Neuronal stem cell (in vitro differentiated cells): ENCODE measurements around the gene RPL37A.

Experiments used
- DNase-seq: peaks from one replicate; pipeline ENCODE4 v3.0.0-alpha.2; 2013; ENCODE audit warnings: low spot score
- H2AFZ ChIP-seq: one replicate; pipeline ENCODE4 v1.6.1; 2013; ENCODE audit warnings: mild to moderate bottlenecking, low read length, inconsistent platforms
- H2AK5ac ChIP-seq: 2 replicates; pipeline ENCODE4 v1.6.1; 2013; ENCODE audit warnings: low read depth, mild to moderate bottlenecking, inconsistent platforms, low read length, moderate library complexity, mixed read lengths
- H2BK120ac ChIP-seq: 2 replicates; pipeline ENCODE4 v1.6.1; 2013; ENCODE audit warnings: low read depth, mild to moderate bottlenecking, inconsistent platforms, low read length, moderate library complexity, mixed read lengths
- H2BK12ac ChIP-seq: one replicate; pipeline ENCODE4 v1.6.1; 2013; ENCODE audit warnings: low read length, inconsistent platforms
- H2BK15ac ChIP-seq: 2 replicates; pipeline ENCODE4 v1.6.1; 2013; ENCODE audit warnings: mild to moderate bottlenecking, low read length, inconsistent platforms, mixed read lengths
- H2BK5ac ChIP-seq: one replicate; pipeline ENCODE4 v1.6.1; 2013; ENCODE audit warnings: inconsistent platforms, mild to moderate bottlenecking, low read length, moderate library complexity
- H3K14ac ChIP-seq: one replicate; pipeline ENCODE4 v1.6.1; 2013; ENCODE audit warnings: low read length, inconsistent platforms
- H3K18ac ChIP-seq: 2 replicates; pipeline ENCODE4 v1.6.1; 2013; ENCODE audit warnings: low read length, inconsistent platforms
- H3K23ac ChIP-seq: 2 replicates; pipeline ENCODE4 v1.6.1; 2013; ENCODE audit warnings: low read depth, mild to moderate bottlenecking, mixed read lengths, low read length, inconsistent platforms; ENCODE audit not compliant: poor library complexity
- H3K27ac ChIP-seq: replicated peaks from 3 replicates; pipeline ENCODE4 v1.5.1; 2013; ENCODE audit warnings: low read length, inconsistent platforms
- H3K27me3 ChIP-seq, 3 experiments: 2 replicates each; pipeline ENCODE4 v1.6.1; 2013; ENCODE audit warnings: low read length in 3 of 3, mild to moderate bottlenecking in 2 of 3, inconsistent platforms in 1 of 3, low read depth in 1 of 3, mixed read lengths in 1 of 3, moderate library complexity in 1 of 3; ENCODE audit not compliant: control insufficient read depth in 3 of 3, insufficient read depth in 3 of 3
- H3K36me3 ChIP-seq, 2 donors: replicated peaks in 1 of 2; 2 replicates each; pipeline ENCODE4 v1.6.1; 2013; ENCODE audit warnings: low read length in 2 of 2; ENCODE audit not compliant: control insufficient read depth in 2 of 2, insufficient read depth in 2 of 2
- H3K4ac ChIP-seq: 2 replicates; pipeline ENCODE4 v1.6.1; 2013; ENCODE audit warnings: inconsistent platforms, mild to moderate bottlenecking, low read length, moderate library complexity
- H3K4me1 ChIP-seq, 2 donors: 1 replicate in 1 of 2; 2 replicates in 1 of 2; pipeline ENCODE4 v1.6.1; 2013; ENCODE audit warnings: low read length in 2 of 2, low read depth in 1 of 2; ENCODE audit not compliant: control insufficient read depth in 2 of 2, insufficient read depth in 1 of 2
- H3K4me2 ChIP-seq: one replicate; pipeline ENCODE4 v1.6.1; 2013; ENCODE audit warnings: mild to moderate bottlenecking, low read length, inconsistent platforms; ENCODE audit not compliant: insufficient read depth, poor library complexity, severe bottlenecking
- H3K4me3 ChIP-seq, 2 donors: 2 replicates each; pipeline ENCODE4 v1.5.1; 2013; ENCODE audit warnings: low read length in 2 of 2, mild to moderate bottlenecking in 2 of 2, inconsistent platforms in 1 of 2, moderate library complexity in 1 of 2
- H3K79me1 ChIP-seq: one replicate; pipeline ENCODE4 v1.6.1; 2013; ENCODE audit warnings: low read depth, mild to moderate bottlenecking, inconsistent platforms, low read length, moderate library complexity
- H3K9ac ChIP-seq: one replicate; pipeline ENCODE4 v1.6.1; 2013; ENCODE audit warnings: mild to moderate bottlenecking, low read depth, low read length, inconsistent platforms; ENCODE audit not compliant: poor library complexity
- H3K9me3 ChIP-seq, 2 donors: replicated peaks in 1 of 2; 2 replicates each; pipeline versions ENCODE3 to v1.6.1; 2013; ENCODE audit warnings: low read length in 2 of 2, mild to moderate bottlenecking in 2 of 2, inconsistent platforms in 1 of 2, low read depth in 1 of 2, mixed read lengths in 1 of 2, moderate library complexity in 1 of 2; ENCODE audit not compliant: control insufficient read depth in 2 of 2, insufficient read depth in 1 of 2
- H4K8ac ChIP-seq: one replicate; pipeline ENCODE4 v1.6.1; 2013; ENCODE audit warnings: low read depth, mild to moderate bottlenecking, inconsistent platforms, low read length, moderate library complexity
- H4K91ac ChIP-seq: one replicate; pipeline ENCODE4 v1.6.1; 2013; ENCODE audit warnings: low read length, low read depth, mild to moderate bottlenecking, inconsistent platforms; ENCODE audit not compliant: poor library complexity
- WGBS, 2 donors: extraction: QIAGEN DNeasy Blood & Tissue Kit; methylation state at CpG; one replicate each; pipeline ENCODE4 v1.1.7; 2013; ENCODE audit warnings: missing lambda C conversion rate in 2 of 2, mixed read lengths in 1 of 2; ENCODE audit not compliant: insufficient read length in 2 of 2, insufficient replicate concordance in 1 of 2; ENCODE audit errors: extremely low coverage in 2 of 2; 5-methylcytosine and 5-hydroxymethylcytosine counted together

The RPL37A gene

DNA sequence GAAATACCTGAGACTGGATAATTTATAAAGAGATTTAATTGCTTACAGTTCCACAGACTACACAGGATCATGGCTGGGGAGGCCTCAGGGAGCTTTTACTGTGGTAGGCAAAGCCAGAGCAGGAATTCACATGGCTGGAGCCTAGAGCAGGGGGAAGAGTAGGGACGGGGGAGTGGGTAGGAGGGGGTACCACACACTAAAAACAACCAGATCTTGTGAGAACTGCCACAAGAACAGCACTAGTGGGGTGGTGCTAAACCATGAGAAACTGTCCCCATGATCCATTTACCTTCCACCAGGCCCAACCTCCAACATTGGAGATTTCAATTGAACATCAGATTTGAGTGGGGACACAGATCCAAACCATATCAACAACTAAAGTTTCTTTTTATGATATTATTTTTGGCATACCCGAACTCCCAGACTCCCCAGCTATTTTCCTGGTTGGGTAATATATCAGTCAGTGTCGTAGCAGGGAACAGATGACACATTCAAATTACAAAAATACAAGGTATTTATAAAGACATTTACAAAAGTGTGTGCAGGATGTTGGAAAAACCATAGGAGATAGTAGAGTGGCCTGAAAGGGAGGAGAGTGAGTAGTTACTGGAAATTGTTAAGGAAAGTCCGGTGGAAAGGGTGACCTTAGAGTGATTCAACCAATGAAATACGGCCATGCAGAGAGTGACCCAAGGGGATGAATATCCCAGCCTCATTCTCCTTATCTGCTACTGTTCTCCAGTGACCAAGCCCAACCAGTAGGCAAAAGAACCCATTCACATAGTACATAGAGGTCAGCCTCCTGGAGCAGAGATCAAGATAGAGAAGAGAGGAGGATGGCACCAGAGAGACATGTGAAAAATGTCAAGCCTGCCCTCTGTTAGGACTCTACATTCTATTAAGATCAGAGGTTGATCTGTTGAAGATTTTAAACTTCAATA lies 8.8 kb downstream of the RPL37A start:
- no peak overlapping the region for H3K18ac ChIP-seq
- no peak overlapping the region for H4K91ac ChIP-seq
- H3K9ac ChIP-seq: no peak overlapping the region
- H3K23ac ChIP-seq: no peak overlapping the region
- H3K4me2 ChIP-seq: no peak overlapping the region
- H3K4me1 ChIP-seq: no peaks in the 10 kb centered on the region
- no CpG with 5 or more reads among the region's 5 CpGs for WGBS, 2 donors
- no peak overlapping the region for H2BK12ac ChIP-seq
- H3K36me3 ChIP-seq: peaks cover 35 to 52% of the 10 kb centered on the region in 2 donors
- no peaks in the 10 kb centered on the region for H3K79me1 ChIP-seq
- H2AFZ ChIP-seq: no peak overlapping the region
- no peak overlapping the region for H4K8ac ChIP-seq
- H3K14ac ChIP-seq: no peak overlapping the region
- H2BK15ac ChIP-seq: no peak overlapping the region
- no peak overlapping the region for H2AK5ac ChIP-seq
- DNase-seq: no peak
- no peak overlapping the region for H2BK120ac ChIP-seq
- no peak overlapping the region for H2BK5ac ChIP-seq
- no peaks in the 10 kb centered on the region for H3K9me3 ChIP-seq
- H3K4ac ChIP-seq: no peak overlapping the region
- H3K27me3 ChIP-seq: no peaks in the 10 kb centered on the region
- no peak overlapping the region for H3K27ac ChIP-seq
- no peak overlapping the region for H3K4me3 ChIP-seq

DNA sequence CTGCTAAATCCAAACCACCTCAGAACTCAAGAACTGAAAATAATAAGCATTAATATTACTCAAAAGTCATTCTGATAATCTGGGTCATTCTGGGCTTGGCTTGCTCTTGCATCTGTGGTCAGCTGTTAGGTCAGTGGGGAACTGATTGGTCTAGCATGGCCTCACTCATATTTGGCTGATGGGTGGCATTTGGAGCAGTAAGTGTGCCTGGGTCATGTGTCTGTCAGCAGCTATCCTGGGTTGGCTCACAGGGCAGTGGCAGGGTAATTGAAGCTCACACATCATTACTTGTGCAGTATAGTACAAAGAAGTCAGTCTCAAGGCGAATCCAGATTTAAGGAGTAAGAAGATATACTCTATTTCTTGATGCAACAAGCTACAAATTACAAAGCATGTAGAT lies 9.6 kb downstream of the RPL37A start:
- H2BK120ac ChIP-seq: no peak overlapping the region
- no peaks in the 10 kb centered on the region for H3K4me1 ChIP-seq
- H3K4ac ChIP-seq: no peak overlapping the region
- H2BK5ac ChIP-seq: no peak overlapping the region
- H3K27me3 ChIP-seq: no peaks in the 10 kb centered on the region
- no peaks in the 10 kb centered on the region for H3K79me1 ChIP-seq
- H4K91ac ChIP-seq: no peak overlapping the region
- H2AK5ac ChIP-seq: no peak overlapping the region
- H3K18ac ChIP-seq: no peak overlapping the region
- WGBS, 2 donors: no CpG with 5 or more reads among the region's 1 CpG
- H3K9ac ChIP-seq: no peak overlapping the region
- no peak overlapping the region for H2AFZ ChIP-seq
- H3K27ac ChIP-seq: no peak overlapping the region
- H3K36me3 ChIP-seq: peaks cover 31 to 44% of the 10 kb centered on the region in 2 donors
- no peak overlapping the region for H4K8ac ChIP-seq
- H3K23ac ChIP-seq: no peak overlapping the region
- DNase-seq: no peak
- no peak overlapping the region for H3K4me3 ChIP-seq
- H3K9me3 ChIP-seq: no peaks in the 10 kb centered on the region
- H2BK15ac ChIP-seq: no peak overlapping the region
- H3K14ac ChIP-seq: no peak overlapping the region
- H2BK12ac ChIP-seq: no peak overlapping the region
- no peak overlapping the region for H3K4me2 ChIP-seq

DNA sequence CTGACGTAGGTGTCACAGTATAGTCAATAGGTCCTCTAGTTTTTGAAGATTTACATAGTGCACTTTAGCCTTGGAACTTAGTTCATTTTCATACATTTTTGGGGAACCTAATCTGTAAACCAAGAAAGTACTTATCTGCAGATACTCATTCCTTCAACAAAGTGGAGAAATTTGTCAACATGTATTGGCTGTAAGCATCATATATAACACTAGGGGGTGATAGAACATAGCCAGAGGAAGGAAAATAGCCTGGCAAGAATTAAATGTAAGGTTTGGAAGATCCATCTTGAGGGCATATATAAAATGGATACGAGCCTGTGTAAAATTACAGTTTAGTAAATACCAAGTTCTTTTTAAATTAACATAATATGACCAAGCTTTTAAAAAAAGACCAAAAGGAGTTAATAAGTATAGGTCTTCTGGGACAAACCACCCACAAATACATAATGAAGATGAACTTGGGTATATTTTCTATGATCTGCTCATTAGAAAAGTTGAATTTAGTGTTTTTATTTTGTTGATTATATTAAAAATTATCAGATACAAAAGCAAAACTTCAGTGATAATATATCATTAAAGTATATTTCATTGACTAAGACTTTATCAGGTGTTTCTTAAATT lies 18.2 kb downstream of the RPL37A start:
- no peak overlapping the region for H2BK15ac ChIP-seq
- no peaks in the 10 kb centered on the region for H3K27me3 ChIP-seq
- DNase-seq: no peak
- WGBS, 2 donors: no CpG with 5 or more reads among the region's 2 CpGs
- no peak overlapping the region for H3K23ac ChIP-seq
- H4K8ac ChIP-seq: no peak overlapping the region
- peaks cover 2 to 17% of the 10 kb centered on the region in 2 donors for H3K36me3 ChIP-seq
- no peak overlapping the region for H3K4me2 ChIP-seq
- no peak overlapping the region for H4K91ac ChIP-seq
- H3K27ac ChIP-seq: no peak overlapping the region
- no peak overlapping the region for H3K9ac ChIP-seq
- H3K18ac ChIP-seq: no peak overlapping the region
- H2BK5ac ChIP-seq: no peak overlapping the region
- no peak overlapping the region for H3K4me3 ChIP-seq
- no peak overlapping the region for H2AFZ ChIP-seq
- H3K9me3 ChIP-seq: no peaks in the 10 kb centered on the region
- no peak overlapping the region for H2BK120ac ChIP-seq
- H2AK5ac ChIP-seq: no peak overlapping the region
- H2BK12ac ChIP-seq: no peak overlapping the region
- H3K4me1 ChIP-seq: peaks cover 3 to 7% of the 10 kb centered on the region in 2 donors
- no peaks in the 10 kb centered on the region for H3K79me1 ChIP-seq
- H3K14ac ChIP-seq: no peak overlapping the region
- H3K4ac ChIP-seq: no peak overlapping the region
